Stimulated activated CD4-positive, alpha-beta T cell treated with anti-CD3 and anti-CD28 coated beads, Interleukin-12 subunit alpha, Interleukin-12 subunit beta, amount 100 ng/mL, for 48 hours (primary cell): ENCODE measurements around the gene MYO5B.

ENCODE experiments used
- DNase-seq, 3 donors: peaks; one replicate each; pipeline ENCODE4 v3.0.0-alpha.2; 2020; ENCODE audit warnings: low read depth in 2 of 3, low spot score in 1 of 3

Gene MYO5B

DNA sequence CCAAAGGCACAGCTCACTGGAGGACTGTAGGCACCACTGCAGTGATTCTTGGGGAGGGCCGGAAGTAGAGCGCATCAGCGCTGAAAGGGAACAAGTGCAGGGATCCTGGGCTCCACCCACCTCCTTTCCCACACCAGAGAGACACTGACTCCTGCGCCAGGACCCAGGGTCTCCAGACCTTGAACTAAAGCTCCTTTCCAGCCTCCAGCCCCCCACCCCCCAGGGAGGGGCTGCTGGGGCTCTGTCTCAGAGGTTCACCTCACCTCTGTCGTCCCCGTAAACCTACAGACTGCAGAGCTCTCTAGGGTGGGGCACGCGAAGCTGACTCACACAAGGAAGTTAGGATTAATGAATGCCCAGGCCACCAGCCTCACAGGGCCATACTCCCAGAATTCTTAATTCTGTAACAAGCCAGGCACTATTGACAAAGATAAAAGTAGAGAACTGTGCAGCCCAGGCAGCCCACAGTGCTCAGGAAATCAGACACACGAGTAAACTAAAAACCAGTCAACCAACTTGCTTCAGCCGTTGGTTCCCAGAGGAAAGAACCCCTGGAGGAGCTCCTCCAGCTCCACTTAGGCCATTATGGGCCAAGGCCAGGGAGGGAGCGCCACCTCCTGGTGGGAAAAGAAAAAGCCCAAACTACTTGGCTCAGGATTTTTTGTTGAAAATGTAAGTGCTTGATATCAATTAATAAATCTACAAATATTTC is 336.5 kb downstream of the MYO5B start:
- peak; percentile 30 to 59 (median 49) for DNase-seq

DNA sequence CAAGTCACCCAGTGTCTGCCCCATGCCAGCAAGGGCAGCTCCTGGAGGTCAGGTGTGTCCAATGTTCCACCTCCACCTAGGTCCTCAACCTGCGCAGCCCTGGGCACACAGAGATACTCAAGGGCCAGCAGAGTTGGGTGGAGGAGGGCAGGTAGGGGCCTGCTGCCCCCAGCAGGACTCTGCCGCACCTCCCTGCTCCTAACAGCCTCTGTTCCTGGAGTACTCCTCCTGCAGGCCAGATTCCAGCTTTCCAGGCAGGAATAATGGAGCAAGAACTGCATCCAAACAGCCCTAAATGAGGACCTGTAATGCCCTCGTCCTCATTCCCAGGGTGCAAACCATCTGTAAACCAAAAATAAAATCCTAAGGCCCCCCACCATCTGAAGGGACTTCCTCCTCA is 337.2 kb downstream of the MYO5B start:
- no peak for DNase-seq

DNA sequence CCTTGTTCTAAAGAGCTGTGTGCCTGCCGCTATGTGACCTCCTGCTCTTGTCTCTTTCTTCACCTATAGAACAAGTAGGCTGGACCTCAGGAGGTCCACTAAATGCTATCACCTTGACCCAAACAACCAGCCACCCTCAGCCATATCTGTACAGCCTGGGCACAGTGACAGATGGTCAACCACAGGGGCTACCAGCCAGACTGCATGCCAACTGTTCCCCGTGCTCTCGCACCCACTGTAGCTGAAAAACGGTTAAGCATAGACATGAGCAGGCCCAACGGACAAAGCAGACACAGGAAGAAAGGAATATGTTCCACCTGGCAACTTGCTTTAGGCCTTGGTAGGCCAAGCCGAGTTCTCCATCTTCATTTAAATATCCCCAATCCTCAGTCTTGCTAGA is 338.5 kb downstream of the MYO5B start:
- no peak for DNase-seq

DNA sequence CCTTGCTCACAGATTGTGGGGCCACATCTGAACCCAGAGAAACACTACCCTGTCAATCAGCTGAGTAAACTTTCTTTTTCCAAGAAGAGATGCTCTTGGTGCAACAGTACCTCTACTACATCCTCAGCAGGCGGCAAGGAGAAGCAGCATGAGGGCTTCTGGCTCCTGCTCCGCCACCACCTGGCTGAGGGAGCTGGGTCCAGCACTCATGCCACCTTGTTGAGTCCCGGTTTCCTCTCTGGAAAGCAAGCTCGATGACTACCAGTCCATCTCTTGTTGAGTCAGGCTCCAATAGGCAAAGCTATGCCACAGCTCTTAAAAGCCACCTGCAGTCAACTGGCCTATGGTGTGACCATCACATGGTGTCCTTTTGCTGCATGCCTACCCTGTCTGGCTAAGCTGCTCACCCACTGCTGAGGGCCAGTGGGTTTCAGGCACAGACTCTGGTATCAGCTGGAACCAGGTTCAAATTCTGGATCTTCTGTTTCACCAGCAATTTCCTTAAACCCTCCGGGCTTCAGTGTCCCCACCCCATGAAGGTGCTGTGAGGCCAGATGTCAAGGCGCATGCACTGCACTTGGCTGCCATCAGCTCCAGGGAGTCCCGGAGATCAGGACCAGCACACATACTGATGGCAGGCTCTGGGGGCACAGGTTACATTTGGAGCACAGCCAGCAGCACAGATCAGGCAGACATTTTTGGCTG is 339.1 kb downstream of the MYO5B start:
- DNase-seq = no peak

DNA sequence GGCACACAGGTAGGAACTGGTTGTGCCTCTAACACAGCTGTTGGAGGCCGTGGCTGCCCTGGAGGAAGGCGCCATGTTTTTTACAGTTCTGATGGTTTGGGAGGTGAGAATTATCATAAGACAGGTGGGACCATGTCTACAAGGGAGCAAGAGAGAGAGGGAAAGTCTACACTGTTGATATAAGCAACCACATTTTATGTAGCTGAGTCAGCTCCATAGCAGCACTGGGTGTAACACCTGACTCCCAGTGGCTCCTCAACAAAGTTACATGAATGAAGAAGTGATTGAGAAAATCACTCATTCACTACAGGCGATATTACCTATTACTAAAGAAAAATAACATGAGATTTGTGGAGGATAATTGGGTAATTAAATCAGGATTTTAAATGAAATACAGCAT is 340.3 kb downstream of the MYO5B start:
- DNase-seq = no peak

DNA sequence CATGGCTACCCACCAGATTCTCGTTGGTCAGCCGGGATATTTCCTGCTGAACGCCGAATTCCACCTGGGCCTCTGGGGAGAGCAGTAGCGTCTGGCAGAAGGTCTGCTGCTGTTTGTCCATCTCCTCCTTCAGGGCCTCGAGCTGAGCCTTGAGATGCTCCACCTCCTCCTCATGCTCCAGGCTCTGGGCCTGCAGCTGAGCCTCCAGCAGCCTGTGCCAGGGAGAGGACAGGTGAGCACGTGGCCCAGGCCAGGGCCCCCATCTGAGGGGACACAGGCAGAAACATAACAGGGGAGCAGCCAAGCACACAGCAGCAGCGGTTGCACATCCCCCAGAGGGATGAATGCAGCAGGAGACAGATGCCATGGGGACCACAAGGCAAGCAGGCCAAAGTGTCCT is 341.5 kb downstream of the MYO5B start:
- DNase-seq = no peak

DNA sequence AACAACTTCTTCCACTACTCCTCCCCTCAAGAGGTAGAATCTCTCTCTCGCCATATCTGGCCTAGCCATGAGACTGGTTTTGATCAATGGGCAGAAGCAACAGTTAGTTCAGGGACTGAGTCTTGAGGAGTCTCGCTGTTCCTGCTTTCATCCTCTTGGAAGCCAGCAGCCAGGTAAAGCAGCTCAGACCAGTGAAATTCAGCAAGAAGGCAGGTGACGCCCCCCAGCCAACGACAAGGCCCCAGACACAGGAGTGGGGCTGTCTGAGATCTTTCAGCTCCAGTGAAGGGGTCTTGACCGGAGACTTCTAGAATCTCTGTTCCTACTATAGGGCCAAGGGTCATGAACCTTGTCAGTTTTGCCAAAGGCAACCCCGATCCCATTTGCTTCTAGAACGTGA is 341.9 kb downstream of the MYO5B start:
- DNase-seq = no peak

DNA sequence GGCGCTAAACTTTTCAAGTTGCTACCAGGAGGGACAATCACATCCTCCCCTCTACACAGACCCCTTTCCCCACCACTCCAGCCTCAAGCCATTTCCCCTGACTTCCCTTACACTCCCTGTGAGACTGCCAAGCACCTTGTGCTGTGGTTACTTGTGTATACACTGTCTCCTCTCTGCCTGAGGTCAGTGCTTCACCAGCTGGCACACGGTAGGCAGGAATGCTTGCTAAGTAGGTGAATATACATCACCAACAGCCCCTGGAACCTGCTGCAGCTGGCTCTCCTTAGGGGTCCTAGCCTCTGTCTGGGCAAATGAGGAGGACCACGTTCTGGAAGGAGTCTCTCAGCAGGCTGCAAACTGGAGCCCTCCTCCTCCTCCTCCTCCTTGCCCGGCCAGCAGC is 343.3 kb downstream of the MYO5B start:
- no peak for DNase-seq

DNA sequence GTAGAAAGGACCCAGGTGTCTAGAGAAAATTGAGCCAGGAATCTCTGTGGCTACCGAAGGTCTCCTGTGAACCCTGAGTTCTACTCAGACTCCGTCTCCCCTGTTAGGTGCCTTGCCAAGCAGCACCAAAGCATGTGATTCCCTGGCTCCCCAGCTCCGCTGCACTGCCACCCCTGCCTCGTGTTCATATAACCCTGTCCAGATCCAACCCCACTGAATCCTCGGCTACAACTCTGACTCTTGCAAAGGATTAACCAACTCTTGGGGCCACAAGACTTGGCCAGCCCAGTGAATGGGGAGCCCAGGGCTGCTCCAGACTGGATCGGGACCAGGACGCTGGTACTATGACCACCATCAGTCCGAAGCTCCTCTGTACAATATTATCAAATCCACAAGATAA is 344.3 kb downstream of the MYO5B start:
- no peak for DNase-seq

DNA sequence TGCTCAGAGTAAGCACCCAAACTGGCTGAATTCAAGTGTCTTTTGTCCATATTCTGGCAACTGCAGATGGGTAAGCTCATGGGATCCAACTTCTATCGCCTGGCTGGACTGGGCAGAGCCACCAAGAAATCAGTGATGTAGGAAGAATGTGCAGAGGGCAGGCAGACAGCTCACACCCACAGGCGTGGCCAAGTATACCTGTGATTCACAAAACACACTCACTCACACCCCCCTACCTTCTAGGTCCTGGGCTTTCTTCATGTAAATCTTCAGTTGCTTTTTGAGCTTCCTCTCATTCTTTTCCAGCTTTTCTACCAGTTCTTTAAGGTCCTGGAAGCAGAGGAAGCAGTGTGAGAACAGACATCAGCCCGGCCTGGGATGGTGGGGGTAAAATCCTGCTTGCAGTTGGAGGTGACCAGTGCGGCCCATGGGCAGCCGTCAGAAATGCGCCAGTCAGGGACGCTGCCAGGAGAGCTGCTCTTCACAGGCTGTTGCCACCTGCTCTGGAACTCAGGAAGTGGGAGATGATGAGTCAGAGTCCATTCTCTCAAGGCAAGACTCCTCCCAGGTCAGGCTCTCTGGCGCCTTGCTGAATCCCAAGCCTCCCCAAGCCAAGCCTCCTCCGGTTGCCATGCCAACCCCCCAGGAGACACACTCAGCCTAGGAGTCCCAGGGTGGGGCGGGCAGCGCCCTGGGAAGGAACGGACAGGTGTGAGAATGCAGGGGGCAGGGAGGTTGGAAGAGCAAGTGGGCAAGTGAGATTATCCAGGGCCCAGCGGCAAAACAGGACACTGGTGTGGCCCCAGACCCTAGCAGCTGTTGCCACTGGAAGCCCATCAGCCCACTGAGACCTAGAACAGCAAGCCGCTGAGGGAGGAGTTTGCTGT is 345.4 kb downstream of the MYO5B start:
- DNase-seq = no peak

DNA sequence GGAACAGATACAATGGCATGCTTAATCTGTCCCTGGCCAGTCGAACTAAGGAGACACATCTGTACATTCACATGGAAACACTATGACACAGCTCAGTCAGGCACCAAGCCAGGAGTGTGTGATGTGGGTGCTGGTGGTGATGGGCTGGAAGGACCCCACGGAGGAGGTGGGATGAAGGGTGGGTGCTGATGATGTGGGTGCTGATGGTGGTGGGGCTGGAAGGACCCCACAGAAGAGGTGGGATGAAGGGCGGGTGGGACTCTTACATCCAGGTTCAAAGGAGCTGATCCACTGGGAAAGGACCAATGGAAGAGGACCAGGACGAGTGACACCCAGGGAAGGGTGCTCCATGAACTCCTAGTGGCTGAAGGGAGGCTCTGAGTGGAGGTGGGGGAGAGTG is 346.8 kb downstream of the MYO5B start:
- DNase-seq = no peak

DNA sequence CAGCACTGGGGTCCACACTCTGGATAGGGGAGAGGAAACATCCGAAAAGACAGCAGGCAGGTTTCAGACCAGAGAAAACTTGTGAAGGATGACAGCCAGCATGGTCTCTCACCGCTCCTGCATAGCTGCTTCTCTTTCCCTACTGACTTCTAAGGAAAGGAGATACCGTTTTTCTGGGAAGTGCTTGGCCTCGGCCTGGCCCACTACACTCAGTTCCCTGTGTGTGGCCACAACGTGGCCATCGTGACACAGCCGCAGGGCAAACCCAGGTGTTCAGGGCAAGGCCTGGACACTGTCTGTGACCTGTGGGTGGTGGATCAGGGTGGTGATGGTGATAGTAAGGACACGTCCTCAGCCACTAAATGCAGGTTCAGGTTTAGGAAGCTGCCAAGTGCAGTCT is 347.4 kb downstream of the MYO5B start:
- no peak for DNase-seq

DNA sequence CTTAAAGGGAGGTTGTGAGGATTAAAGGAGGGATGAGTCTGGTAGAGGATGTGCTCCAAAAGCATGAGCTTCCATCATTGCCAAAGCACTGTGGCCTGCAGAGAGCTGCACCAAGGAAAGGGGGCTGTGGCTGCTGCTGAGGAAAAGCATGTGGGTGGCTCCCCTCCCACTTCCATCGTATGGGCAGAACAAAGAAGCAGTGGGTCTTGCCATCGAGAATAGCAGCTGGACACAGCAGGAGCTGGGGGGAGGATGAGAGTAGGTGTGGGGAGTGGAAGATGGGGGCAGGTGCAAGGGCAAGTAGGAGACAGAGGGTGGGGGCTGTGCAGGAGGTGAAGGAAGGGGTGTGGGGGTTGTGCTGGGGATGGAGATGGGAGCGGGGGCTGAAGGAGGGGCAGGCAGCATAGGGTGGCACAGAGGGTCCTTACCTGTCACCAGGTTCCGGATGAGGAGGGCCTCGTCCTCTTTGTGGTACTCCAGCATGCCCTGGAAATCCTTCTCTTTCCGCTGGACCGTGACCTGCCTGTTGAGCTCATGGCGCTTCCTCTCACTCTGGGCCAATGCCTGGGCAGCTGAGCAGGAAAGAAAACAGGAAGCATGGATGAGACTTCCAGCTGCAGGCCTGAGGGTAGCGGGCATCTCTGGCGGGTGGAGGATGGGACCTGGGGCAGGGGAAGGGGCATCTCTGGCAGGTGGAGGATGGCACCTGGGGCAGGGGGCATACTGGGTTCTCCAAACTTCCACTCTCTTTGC is 348.1 kb downstream of the MYO5B start:
- DNase-seq = no peak

DNA sequence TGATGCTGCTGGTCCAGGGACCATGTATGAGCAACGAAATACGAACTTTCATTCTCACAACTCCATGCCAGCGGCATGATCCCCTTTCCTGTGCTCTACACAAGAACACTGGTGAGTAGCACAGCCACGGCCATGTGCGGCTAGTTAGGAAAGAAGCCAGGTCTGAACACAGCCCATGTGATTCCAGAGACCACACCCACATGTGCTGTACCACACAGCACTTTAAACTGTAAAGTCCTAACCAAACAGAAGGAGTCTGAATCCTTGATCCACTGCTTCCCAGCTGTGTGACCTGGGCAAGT is 348.6 kb downstream of the MYO5B start:
- DNase-seq = no peak

DNA sequence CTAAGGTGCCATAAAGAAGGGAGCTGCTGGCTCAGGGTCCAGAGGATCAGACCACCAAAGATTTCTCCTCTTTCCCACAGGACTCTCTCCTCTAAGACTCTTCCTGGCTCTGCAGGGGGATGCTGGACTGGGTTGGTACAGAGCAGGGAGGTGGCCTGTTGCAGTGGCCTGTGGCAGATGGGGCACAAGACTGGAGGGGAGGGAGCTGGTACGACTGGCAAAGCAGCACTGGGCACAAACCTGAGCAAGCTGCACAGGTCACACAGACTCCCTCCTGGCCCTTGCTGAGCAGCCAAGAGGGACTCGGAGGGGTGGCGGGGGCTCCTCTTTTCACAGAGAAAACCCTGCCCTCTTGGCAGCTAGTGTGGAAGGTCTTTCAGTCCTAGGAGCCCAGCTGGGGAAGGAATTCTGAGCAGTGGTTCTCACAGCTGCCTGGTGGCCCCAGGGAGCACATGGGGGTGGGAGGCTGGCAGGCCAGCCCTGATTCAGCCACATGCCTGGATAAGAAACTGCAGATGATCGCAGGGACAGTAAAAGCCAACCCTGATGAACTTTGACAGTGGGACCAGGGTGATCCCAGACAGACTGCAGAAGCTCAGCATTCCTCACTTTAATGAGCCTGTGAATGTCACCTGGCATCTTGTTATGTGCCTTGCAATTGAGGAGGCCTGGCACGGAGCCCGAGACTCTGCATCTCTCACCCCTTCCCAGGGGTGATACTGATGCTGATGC is 349.2 kb downstream of the MYO5B start:
- no peak for DNase-seq

DNA sequence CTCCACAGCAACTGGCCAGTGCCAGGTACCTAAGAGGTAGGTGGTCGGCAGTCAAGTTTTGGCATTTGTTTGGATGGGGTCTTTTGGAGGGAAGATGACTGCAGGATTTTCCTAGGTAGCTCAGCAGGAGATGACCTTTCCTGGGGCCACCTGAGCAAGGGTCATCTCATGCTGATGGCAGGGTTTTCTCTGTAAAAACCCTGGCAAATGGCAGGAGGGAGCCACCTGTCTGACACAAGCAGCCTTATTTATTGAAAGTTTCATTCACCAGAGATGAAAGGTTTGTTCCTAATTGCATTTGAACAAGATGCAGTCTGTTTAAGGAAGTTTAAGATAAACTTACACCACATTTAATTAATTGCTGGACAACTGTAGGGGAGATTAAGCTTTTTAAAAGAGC is 350.0 kb downstream of the MYO5B start:
- DNase-seq = no peak

DNA sequence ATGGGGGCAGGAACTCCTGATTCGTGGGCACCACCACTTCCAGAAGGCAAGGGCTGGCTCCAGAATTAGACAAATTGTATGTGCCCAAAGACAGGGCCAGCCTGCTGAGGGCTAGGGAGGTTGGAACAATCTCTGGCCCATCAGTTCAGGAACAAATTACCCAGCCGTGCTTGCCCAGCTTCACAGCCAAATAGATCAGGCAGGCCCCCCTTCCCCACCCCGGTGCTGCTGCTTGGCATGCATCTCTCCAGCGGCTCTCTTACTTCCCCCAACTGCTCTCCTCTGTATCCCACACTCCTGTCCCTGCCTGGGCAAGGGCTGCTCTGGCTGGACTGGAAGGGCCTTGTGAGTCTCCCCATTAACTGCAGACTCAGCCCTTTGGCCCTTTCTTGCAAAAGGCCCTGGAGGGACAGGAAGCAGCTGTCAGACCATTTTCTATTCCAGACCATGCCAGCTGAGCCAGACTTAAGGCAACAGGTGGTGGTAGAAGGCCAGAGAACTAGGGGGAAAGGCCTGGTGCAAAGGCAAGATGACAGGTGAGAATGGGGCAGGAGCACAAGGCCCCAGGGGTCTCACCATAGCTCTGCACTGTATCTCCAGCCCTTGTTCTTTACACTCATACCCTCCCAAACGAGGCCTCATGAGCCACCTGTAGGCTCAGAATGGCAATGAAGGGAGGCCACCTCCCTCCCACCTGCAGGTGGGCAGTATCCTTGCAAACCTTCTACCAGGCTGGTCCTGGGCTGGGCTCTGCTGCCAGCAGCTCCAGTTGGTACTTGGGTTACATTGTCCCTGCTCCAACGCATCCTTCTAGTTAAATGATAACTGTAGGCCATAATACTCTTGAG is 350.9 kb downstream of the MYO5B start:
- DNase-seq = no peak

DNA sequence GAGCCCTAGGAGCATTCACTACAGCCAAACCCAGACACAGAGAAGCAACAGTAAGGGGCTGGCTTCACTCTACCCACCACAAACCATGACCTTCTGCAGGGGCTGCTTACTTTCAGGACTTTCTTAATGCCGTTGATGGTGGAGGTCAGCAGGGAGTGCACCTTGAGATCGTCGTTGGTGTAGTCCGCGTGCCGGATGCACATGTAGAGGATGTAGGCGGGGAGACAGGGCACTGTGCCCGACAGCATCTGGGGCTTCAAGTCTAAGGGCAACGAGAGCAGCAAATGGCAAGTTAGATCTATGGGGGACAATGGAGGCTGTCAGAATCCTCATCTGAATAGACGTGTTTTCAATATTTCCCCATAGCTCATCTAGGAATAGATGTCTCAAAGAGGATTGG is 351.8 kb downstream of the MYO5B start:
- DNase-seq = no peak

DNA sequence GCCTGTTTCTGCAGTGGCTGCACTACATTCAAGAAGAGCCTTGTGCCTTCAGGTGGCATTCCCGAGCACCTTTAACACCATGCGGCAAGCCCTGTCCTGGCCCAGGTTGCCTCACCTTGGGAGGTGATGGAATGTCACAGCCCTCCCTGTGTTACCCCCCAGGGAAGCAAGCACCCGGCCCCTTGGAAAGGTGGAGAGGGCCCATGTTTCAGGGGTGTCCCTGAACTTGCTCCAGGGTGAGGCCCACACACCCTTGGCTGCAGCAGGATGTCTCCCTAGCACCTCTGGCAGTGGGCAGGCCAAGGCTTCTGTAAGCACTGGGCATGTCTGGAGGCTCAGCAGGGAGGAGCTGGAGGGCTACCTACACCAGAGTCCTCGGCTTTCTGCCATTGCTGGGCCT is 352.3 kb downstream of the MYO5B start:
- no peak for DNase-seq
